Kidney (tissue), 14 donors: Measurements from ENCODE around the gene ERP29. TPM values are rescaled to one million over a fixed set of nuclear protein-coding genes. Genes with fewer than 3 reads are reported as not detected.
"Not testable (repeated sequence)": the region's sequence is repeated elsewhere in the genome, so short reads cannot be mapped to it uniquely, and the experiment has no call there.

Experiments used
- DNase-seq, 5 donors: peaks; one replicate each; pipeline ENCODE4 v3.0.0-alpha.2; 2013 to 2020
- FAIRE-seq: peaks from 2 replicates; lab custom pipeline; 2012; peaks lifted over from hg19 to GRCh38; lab: Jason Lieb, UNC
- H3K27ac ChIP-seq, 2 donors: one replicate each; pipeline ENCODE4 v1.7.0; 2013; ENCODE audit warnings: low read depth in 2 of 2, low read length in 2 of 2, inconsistent platforms in 1 of 2
- H3K27me3 ChIP-seq: one replicate; pipeline ENCODE4 v1.7.1; 2013; ENCODE audit warnings: low read length, inconsistent platforms; ENCODE audit not compliant: control insufficient read depth, insufficient read depth
- H3K36me3 ChIP-seq, 3 donors: one replicate each; pipeline versions ENCODE4 v1.7.0 to v1.7.1; 2013; ENCODE audit warnings: low read length in 3 of 3, control low read depth in 1 of 3, inconsistent platforms in 1 of 3; ENCODE audit not compliant: insufficient read depth in 3 of 3, control insufficient read depth in 2 of 3
- H3K4me1 ChIP-seq, 3 donors: one replicate each; pipeline versions ENCODE4 v1.7.0 to v1.7.1; 2013; ENCODE audit warnings: low read length in 3 of 3, inconsistent platforms in 1 of 3, low read depth in 1 of 3; ENCODE audit not compliant: control insufficient read depth in 2 of 3, insufficient read depth in 2 of 3
- H3K4me3 ChIP-seq, 3 donors: one replicate each; pipeline versions ENCODE4 v1.7.0 to v1.8.1; 2013; ENCODE audit warnings: low read length in 3 of 3, control low read depth in 1 of 3, inconsistent platforms in 1 of 3
- H3K9ac ChIP-seq, 3 donors: one replicate each; pipeline versions ENCODE4 v1.7.0 to v1.7.1; 2013; ENCODE audit warnings: low read length in 3 of 3, control low read depth in 1 of 3, inconsistent platforms in 1 of 3
- H3K9me3 ChIP-seq, 3 donors: one replicate each; pipeline versions ENCODE4 v1.7.0 to v1.7.1; 2013; ENCODE audit warnings: low read length in 3 of 3, control low read depth in 1 of 3, inconsistent platforms in 1 of 3; ENCODE audit not compliant: control insufficient read depth in 2 of 3, insufficient read depth in 1 of 3
- CTCF ChIP-seq: IDR thresholded peaks from 3 replicates; pipeline ENCODE4 v1.5.1; 2012; ENCODE audit warnings: mild to moderate bottlenecking, moderate library complexity, borderline replicate concordance; ENCODE audit not compliant: insufficient read depth; ENCODE audit errors: extremely low read depth
- intact Hi-C: fragments of 100-400 bp; cut with DNase I; formaldehyde crosslinking; loops from one replicate; pipeline ENCODE4 v1.11.1; 2022
- polyA plus RNA-seq: library from polyadenylated mRNA; stranded (reverse); fragments of 350-450 nt; fragmentation: Illumina TruSeq; extraction: RNeasy Lipid Tissue Mini Kit (QIAGEN cat#74804); gene quantifications from one replicate; pipeline ENCODE4 v1.2.3, GENCODE V29; 2014; ENCODE audit warnings: low read depth, low replicate concordance; ENCODE audit not compliant: insufficient read depth
- total RNA-seq: library from RNA; stranded (reverse); fragmentation: NEBNext Ultra II Directional; extraction: Animal tissue kit (Norgen Biotek cat#: 25700); gene quantifications from one replicate; pipeline ENCODE4 v1.2.1, GENCODE V29; 2021
- donor health status: control.
- donor health status: control.
- donor health status: control.
- donor health status: control.
- donor health status: control.
- donor health status: DM: yes; HTN: yes; CAD: no.
- donor health status: Normal renal cell carcinoma (clear cell type).

ERP29 gene
- total and polyA plus RNA-seq, 2 donors from 2014 or later, result 104 to 220 TPM

GRCh38 chr12:112007945-112008344, 5.3 kb upstream of the ERP29 start:
- Histone ChIP-seq H3K36me3 (no peaks in the 10 kb centered on the region), H3K9me3 (no peaks in the 10 kb centered on the region), H3K9ac (no peak overlapping the region), H3K4me3 (no peak overlapping the region), H3K27ac (no peak overlapping the region), H3K27me3 (no peaks in the 10 kb centered on the region), H3K4me1 (peaks cover 0 to 14% (median 5%) of the 10 kb centered on the region in 3 donors)
- FAIRE-seq (no peak), DNase-seq (peak in 3 of 5 donors; percentile 47 to 73 (median 48))
- intact Hi-C loops, result no loop called here
- no peak for TF ChIP-seq CTCF

DNA sequence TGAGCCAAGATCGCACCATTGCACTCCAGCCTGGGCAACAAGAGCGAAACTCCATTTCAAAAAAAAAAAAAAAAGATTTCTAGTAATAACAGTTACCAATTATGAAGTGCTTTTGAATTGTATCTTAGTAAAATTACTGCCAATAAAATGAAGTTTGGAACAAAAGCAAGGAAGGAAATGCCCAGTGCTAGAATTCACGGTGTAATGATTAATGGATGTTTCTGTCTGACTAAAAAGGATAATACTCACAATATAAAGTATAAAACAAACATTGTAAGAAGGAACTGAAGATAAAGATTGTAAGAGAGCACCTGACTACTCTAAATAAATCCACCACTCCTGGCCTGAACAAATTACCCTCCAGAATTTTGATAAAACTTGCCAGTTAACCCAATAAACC, 4.3 kb upstream of the ERP29 start:
- FAIRE-seq (no peak), DNase-seq (no peak)
- TF ChIP-seq CTCF, result no peak
- H3K27ac ChIP-seq, result no peak overlapping the region
- H3K27me3 ChIP-seq, result no peaks in the 10 kb centered on the region
- no peak overlapping the region for H3K4me3 ChIP-seq
- intact Hi-C loops, result no loop called here
- peaks cover 0 to 14% (median 5%) of the 10 kb centered on the region in 3 donors for H3K4me1 ChIP-seq
- no peak overlapping the region for H3K9ac ChIP-seq
- H3K36me3 ChIP-seq, result no peaks in the 10 kb centered on the region
- H3K9me3 ChIP-seq, result no peaks in the 10 kb centered on the region

DNA sequence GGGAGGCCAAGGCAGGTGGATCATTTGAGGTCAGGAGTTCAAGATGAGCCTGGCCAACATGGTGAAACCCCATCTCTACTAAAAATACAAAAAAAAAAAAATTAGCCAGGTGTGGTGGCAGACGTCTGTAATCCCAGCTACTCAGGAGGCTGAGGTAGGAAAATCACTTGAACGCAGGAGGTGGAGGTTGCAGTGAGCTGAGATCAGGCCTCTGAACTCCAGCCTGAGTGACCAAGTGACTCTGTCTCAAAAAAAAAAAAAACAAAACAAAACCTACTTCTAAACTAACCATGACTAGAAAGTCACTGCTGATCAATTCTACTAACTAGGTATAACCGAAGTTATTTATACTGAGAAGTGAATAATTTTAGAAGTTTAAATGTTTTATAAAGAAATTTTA, 3.6 kb upstream of the ERP29 start:
- H3K9ac ChIP-seq, H3K27ac ChIP-seq, intact Hi-C loops, DNase-seq, H3K27me3 ChIP-seq, H3K36me3 ChIP-seq, FAIRE-seq, H3K9me3 ChIP-seq, H3K4me3 ChIP-seq: not testable (repeated sequence)
- H3K4me1 ChIP-seq, result peaks cover 0 to 19% (median 11%) of the 10 kb centered on the region in 3 donors

DNA sequence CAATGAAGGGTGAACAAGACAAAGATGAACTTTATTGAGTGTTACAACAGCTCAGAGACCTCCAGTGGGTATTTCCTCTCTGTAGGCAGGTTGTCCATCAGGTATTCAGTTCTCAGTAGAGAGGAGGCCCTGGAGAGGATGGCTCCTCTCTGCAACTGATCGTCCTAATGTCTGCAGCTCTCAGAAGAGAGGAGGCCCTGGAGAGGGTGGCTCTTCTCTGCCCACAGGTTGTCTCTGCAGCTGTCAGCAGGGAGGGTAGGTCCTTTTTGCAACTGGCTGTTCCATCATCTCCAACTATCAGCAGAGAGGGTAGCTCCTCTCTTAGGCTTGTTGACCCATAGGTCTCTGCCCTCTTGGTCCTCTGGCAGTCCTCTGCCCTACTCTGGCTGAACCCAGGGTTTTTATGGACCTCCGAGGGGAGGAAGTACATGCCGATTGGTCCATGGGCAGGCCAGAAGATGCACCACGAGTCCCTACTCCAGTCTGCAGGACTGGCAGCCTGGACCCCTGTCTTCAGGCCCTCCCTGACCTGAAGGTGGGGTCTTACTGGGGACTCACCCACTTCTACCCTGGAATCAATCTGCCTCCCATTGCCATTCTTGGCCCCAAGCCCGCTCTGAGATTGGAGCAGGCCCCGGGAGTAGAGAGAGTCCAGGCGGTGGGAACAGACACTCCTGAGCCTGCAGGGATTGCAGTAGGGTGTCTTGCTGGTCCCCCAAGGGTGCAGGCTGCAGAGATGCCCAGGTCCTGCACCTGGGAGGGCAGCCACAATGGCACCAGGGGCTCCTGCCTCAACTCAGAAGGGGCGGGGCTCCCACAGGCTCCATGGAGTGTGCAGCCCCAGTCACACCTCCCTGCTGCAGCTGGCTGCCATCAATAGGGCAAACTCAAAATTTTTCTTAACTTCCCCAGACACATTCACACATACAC, 2.5 kb upstream of the ERP29 start:
- no peaks in the 10 kb centered on the region for H3K27me3 ChIP-seq
- FAIRE-seq (no peak), DNase-seq (no peak)
- TF ChIP-seq CTCF, result no peak
- H3K36me3 ChIP-seq, result peaks cover 0 to 2% (median 1%) of the 10 kb centered on the region in 3 donors
- intact Hi-C loops, result no loop called here
- H3K4me3 ChIP-seq, result no peak overlapping the region
- H3K4me1 ChIP-seq, result peaks cover 0 to 19% (median 14%) of the 10 kb centered on the region in 3 donors
- H3K27ac ChIP-seq, result no peak overlapping the region
- H3K9me3 ChIP-seq, result no peaks in the 10 kb centered on the region
- no peak overlapping the region for H3K9ac ChIP-seq
